WTC11 (cell line): ENCODE data around the gene PSPC1.

ENCODE experiments used
- ELF4 ChIP-seq: sonication (generic); formaldehyde crosslinking; IDR thresholded peaks from 2 replicates; pipeline ENCODE4 v1.8.1; 2022; ENCODE audit warnings: low read depth, mild to moderate bottlenecking, moderate library complexity, missing genetic modification reagents
- JAZF1 ChIP-seq: fragments of 250-450 bp; sonication (Bioruptor Pico); IDR thresholded peaks from 2 replicates; pipeline ENCODE4 v1.9.0; 2021; ENCODE audit warnings: moderate library complexity, mild to moderate bottlenecking, inconsistent platforms
- TEAD1 ChIP-seq: sonication (generic); formaldehyde crosslinking; IDR thresholded peaks from 2 replicates; pipeline ENCODE4 v1.8.0; 2022; ENCODE audit warnings: mild to moderate bottlenecking, missing genetic modification reagents
- ZNF138 ChIP-seq: sonication (generic); formaldehyde crosslinking; conservative IDR thresholded peaks from 2 replicates; pipeline ENCODE4 v1.8.1; 2022; ENCODE audit warnings: mild to moderate bottlenecking, moderate library complexity, missing genetic modification reagents
- ZNF263 ChIP-seq: sonication (generic); formaldehyde crosslinking; IDR thresholded peaks from 2 replicates; pipeline ENCODE4 v1.8.1; 2022; ENCODE audit warnings: low read depth, mild to moderate bottlenecking, moderate library complexity, missing genetic modification reagents
- TF ChIP-seq, protein P1 (sequence below): sonication (generic); formaldehyde crosslinking; IDR thresholded peaks from 2 replicates; pipeline ENCODE4 v1.8.0; 2022; ENCODE audit warnings: mild to moderate bottlenecking, missing genetic modification reagents
- TF ChIP-seq, protein P2 (sequence below): fragments of 200-600 bp; IDR thresholded peaks from 2 replicates; pipeline ENCODE4 v1.8.0; 2022; ENCODE audit warnings: antibody characterized with exemption
- TF ChIP-seq, protein P3 (sequence below): sonication (generic); formaldehyde crosslinking; IDR thresholded peaks from 2 replicates; pipeline ENCODE4 v1.8.1; 2022; ENCODE audit warnings: mild to moderate bottlenecking, missing genetic modification reagents, moderate library complexity, borderline replicate concordance
- TF ChIP-seq, protein P4 (sequence below): sonication (generic); formaldehyde crosslinking; IDR thresholded peaks from 2 replicates; pipeline ENCODE4 v1.8.1; 2023; ENCODE audit warnings: mild to moderate bottlenecking, missing genetic modification reagents, moderate library complexity

DNA sequence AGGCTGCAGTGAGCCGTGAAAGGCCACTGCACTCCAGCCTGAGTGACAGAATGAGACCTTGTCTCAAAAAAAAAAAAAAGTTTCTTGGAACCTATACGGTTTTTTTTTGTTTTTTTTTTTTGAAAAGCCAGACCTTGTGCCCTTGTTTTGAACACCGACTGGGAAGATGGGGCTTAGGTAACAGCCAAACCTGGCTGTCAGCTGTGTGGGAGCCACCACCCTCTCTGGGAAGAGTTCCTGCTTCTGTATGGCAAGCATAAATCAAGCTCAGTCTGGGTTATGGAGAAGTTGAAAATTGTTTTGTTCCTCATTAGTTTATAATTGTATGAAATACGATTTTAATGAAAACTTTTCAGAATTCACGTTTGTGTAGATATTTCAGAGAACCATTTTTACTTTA, 109.8 kb downstream of the PSPC1 start:
- TF ChIP-seq, protein P1, sequence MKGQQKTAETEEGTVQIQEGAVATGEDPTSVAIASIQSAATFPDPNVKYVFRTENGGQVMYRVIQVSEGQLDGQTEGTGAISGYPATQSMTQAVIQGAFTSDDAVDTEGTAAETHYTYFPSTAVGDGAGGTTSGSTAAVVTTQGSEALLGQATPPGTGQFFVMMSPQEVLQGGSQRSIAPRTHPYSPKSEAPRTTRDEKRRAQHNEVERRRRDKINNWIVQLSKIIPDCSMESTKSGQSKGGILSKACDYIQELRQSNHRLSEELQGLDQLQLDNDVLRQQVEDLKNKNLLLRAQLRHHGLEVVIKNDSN (CRISPR knock-in tag) = no peak
- TF ChIP-seq TEAD1 (CRISPR knock-in tag) (no peak), JAZF1 (no peak), ELF4 (no peak), ZNF138 (CRISPR knock-in tag) (no peak), ZNF263 (CRISPR knock-in tag) (no peak)
- TF ChIP-seq, protein P2, sequence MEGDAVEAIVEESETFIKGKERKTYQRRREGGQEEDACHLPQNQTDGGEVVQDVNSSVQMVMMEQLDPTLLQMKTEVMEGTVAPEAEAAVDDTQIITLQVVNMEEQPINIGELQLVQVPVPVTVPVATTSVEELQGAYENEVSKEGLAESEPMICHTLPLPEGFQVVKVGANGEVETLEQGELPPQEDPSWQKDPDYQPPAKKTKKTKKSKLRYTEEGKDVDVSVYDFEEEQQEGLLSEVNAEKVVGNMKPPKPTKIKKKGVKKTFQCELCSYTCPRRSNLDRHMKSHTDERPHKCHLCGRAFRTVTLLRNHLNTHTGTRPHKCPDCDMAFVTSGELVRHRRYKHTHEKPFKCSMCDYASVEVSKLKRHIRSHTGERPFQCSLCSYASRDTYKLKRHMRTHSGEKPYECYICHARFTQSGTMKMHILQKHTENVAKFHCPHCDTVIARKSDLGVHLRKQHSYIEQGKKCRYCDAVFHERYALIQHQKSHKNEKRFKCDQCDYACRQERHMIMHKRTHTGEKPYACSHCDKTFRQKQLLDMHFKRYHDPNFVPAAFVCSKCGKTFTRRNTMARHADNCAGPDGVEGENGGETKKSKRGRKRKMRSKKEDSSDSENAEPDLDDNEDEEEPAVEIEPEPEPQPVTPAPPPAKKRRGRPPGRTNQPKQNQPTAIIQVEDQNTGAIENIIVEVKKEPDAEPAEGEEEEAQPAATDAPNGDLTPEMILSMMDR = no peak
- TF ChIP-seq, protein P3, sequence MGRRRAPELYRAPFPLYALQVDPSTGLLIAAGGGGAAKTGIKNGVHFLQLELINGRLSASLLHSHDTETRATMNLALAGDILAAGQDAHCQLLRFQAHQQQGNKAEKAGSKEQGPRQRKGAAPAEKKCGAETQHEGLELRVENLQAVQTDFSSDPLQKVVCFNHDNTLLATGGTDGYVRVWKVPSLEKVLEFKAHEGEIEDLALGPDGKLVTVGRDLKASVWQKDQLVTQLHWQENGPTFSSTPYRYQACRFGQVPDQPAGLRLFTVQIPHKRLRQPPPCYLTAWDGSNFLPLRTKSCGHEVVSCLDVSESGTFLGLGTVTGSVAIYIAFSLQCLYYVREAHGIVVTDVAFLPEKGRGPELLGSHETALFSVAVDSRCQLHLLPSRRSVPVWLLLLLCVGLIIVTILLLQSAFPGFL = no peak
- TF ChIP-seq, protein P4, sequence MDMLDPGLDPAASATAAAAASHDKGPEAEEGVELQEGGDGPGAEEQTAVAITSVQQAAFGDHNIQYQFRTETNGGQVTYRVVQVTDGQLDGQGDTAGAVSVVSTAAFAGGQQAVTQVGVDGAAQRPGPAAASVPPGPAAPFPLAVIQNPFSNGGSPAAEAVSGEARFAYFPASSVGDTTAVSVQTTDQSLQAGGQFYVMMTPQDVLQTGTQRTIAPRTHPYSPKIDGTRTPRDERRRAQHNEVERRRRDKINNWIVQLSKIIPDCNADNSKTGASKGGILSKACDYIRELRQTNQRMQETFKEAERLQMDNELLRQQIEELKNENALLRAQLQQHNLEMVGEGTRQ = no peak
